ENCODE data around the gene B3GNT8. TPM values are rescaled to one million over a fixed set of nuclear protein-coding genes. Genes with fewer than 3 reads are reported as not detected.

B3GNT8 gene
- total RNA-seq, 3 donors from 2014 or later: 28.8 to 69.4 (median 34.3) TPM

GRCh38 chr19:41447732-41448332 lies 20.7 kb upstream of the B3GNT8 start:
- intact Hi-C loops (cut with DNase I, micrococcal nuclease): loop anchor here in 1 of 2 donors (5.0 kb wide), 1 partner anchor 124 kb away; no protein-coding TSS in a partner anchor
- ATAC-seq (no peak), DNase-seq (no peak)
- Histone ChIP-seq H3K36me3 (ENCODE audit: low read depth) (no peaks in the 10 kb centered on the region), H3K4me1 (ENCODE audit: low read depth) (no peaks in the 10 kb centered on the region), H3K4me3 (no peak overlapping the region), H3K9me3 (no peaks in the 10 kb centered on the region)
- no peak for TF ChIP-seq CTCF (IDR thresholded peaks at IDR 0.05)

DNA sequence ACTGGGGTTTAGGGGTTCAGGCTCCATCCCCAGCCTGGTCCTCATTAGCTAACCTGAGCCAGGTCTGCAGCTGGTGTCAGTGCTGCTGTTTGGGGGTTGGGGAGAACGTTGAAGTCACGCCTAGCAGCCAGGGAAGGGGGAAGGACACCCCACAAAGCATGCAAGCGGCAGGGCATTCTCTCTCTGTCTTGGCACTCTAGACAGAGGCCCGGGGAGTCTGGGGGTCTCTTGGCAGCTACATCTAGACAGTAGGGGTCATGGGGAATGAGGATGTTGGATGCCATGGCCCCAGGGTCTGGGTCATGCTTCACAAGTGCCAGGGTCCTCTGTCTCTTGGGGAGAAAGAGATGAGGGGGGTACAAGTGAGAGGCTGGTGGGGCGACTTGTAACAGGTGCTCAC lies 18.4 kb upstream of the B3GNT8 start:
- DNase-seq (no peak), ATAC-seq (no peak)
- Histone ChIP-seq H3K4me1 (ENCODE audit: low read depth) (no peaks in the 10 kb centered on the region), H3K9me3 (no peaks in the 10 kb centered on the region), H3K4me3 (no peak overlapping the region), H3K36me3 (ENCODE audit: low read depth) (no peaks in the 10 kb centered on the region)
- intact Hi-C loops (cut with DNase I, micrococcal nuclease): loop anchor here in 1 of 2 donors (5.0 kb wide), 1 partner anchor 127 kb away; no protein-coding TSS in a partner anchor
- no peak for TF ChIP-seq CTCF (IDR thresholded peaks at IDR 0.05)

- H3K9me3 ChIP-seq: no peaks in the 10 kb centered on the region
- intact Hi-C loops (cut with DNase I, micrococcal nuclease): no loop called here
- H3K4me1 ChIP-seq (ENCODE audit: low read depth): no peaks in the 10 kb centered on the region
- H3K4me3 ChIP-seq: no peak overlapping the region
- DNase-seq (no peak), ATAC-seq (no peak)
- TF ChIP-seq CTCF (IDR thresholded peaks at IDR 0.05): no peak
- H3K36me3 ChIP-seq (ENCODE audit: low read depth): no peaks in the 10 kb centered on the region
These were observed 16.8 kb upstream of the B3GNT8 start for GRCh38 chr19:41443813-41444455.

DNA sequence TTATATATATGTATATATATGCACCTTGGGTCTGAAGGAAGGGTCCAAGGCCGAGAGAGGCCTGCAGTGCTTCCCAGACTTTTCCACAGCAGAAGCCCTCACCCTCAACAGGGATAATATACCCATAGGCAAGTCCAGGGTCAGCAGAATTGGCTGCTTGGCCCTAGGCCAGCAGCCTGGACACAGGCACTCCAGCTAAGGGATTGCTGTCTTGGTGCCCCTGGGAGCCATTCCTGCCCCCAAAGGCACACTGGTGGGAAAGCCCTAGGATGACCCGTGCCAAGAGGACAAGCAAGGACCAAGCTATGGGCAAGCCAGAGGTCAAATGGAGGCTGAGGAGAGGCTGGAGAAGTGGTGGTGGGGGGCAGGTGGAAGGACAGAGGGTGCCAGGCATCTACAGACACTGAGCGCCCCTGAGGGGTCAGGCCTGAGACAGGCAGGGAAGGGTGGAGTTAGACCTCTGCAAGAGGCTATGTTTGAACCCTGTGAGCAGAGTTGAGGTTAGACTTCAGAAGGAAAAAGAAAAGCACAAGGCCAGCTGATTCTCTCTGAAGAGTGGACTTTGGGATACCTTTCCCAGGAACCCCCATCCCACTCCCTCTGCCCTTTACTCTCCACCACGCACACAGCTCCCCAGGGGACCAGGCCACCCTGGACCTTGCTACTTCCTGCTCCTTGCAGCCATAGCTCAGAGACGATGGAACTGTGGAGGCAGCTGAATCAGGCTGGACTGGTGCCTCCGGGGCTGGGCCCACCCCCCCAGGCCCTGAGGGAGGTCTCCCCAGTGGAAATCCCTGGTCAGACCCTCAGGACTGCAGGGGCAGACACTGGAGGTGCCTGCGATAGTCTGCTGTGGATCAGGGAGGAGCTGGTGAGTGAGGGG lies 15.5 kb upstream of the B3GNT8 start, which contains the start of gene ERICH4:
TSS of gene ERICH4 (plus strand) at position 684 of the 883 bp plus-strand sequence. CDS start at position 698, 14 bp downstream.
- H3K36me3 ChIP-seq (ENCODE audit: low read depth): no peaks in the 10 kb centered on the region
- ATAC-seq (no peak), DNase-seq (no peak)
- TF ChIP-seq CTCF (IDR thresholded peaks at IDR 0.05): no peak
- no peaks in the 10 kb centered on the region for H3K4me1 ChIP-seq (ENCODE audit: low read depth)
- no peaks in the 10 kb centered on the region for H3K9me3 ChIP-seq
- H3K4me3 ChIP-seq: no peak within 1 kb of the TSS
- intact Hi-C loops (cut with DNase I, micrococcal nuclease): no loop called here

- no peak overlapping the region for H3K4me3 ChIP-seq
- no peaks in the 10 kb centered on the region for H3K36me3 ChIP-seq (ENCODE audit: low read depth)
- H3K9me3 ChIP-seq: no peaks in the 10 kb centered on the region
- DNase-seq (no peak), ATAC-seq (no peak)
- H3K4me1 ChIP-seq (ENCODE audit: low read depth): no peaks in the 10 kb centered on the region
- TF ChIP-seq CTCF (IDR thresholded peaks at IDR 0.05): no peak
- intact Hi-C loops (cut with DNase I, micrococcal nuclease): no loop called here
These were observed 14.3 kb upstream of the B3GNT8 start for GRCh38 chr19:41441321-41441945.
